GM23338 (cell line): Measurements from ENCODE around the gene SHROOM2. TPM values are rescaled to one million over a fixed set of nuclear protein-coding genes. Genes with fewer than 3 reads are reported as not detected.
A peak's percentile ranks its signal among the peaks of the same experiment; 100 is the strongest.

Source experiments
- ATAC-seq: fragments of 200-7000 bp; cut with Tn5 transposase; 3 replicates; pipeline ENCODE4 v1.9.1; 2020
- DNase-seq: peaks from one replicate; pipeline ENCODE4 v3.0.0-alpha.2; 2015; ENCODE audit warnings: low spot score
- H2AFZ ChIP-seq: fragments of 200-600 bp; sonication (generic); 2 replicates; pipeline ENCODE4 v1.8.0; 2016; ENCODE audit warnings: antibody characterized with exemption, mild to moderate bottlenecking, moderate library complexity
- H3F3A ChIP-seq: fragments of 200-600 bp; sonication (generic); replicated peaks from 2 replicates; pipeline ENCODE4 v1.8.0; 2017; ENCODE audit warnings: antibody characterized with exemption, mixed run types, low read depth
- H3K27ac ChIP-seq: fragments of 200-600 bp; sonication (generic); 2 replicates; pipeline ENCODE4 v1.6.1; 2016; ENCODE audit warnings: low read depth
- H3K27me3 ChIP-seq: fragments of 200-600 bp; sonication (generic); 2 replicates; pipeline ENCODE4 v1.8.0; 2016; ENCODE audit warnings: mild to moderate bottlenecking, mixed run types, moderate library complexity; ENCODE audit not compliant: insufficient read depth
- H3K36me3 ChIP-seq: fragments of 200-600 bp; sonication (generic); 2 replicates; pipeline ENCODE4 v1.8.0; 2016; ENCODE audit warnings: mild to moderate bottlenecking; ENCODE audit not compliant: insufficient read depth
- H3K4me1 ChIP-seq: fragments of 200-600 bp; sonication (generic); 2 replicates; pipeline ENCODE4 v1.8.0; 2016; ENCODE audit warnings: mild to moderate bottlenecking, moderate library complexity; ENCODE audit not compliant: insufficient read depth
- H3K4me2 ChIP-seq: fragments of 200-600 bp; sonication (generic); 2 replicates; pipeline ENCODE4 v1.7.1; 2017; ENCODE audit warnings: mixed run types
- H3K4me3 ChIP-seq: fragments of 200-600 bp; sonication (generic); 2 replicates; pipeline ENCODE4 v1.6.1; 2016; ENCODE audit warnings: mixed run types
- H3K79me2 ChIP-seq: fragments of 200-600 bp; sonication (generic); replicated peaks from 2 replicates; pipeline ENCODE4 v1.8.0; 2017; ENCODE audit warnings: mild to moderate bottlenecking; ENCODE audit not compliant: insufficient read depth
- H3K9me2 ChIP-seq: fragments of 200-600 bp; sonication (generic); 2 replicates; pipeline ENCODE4 v1.8.0; 2017; ENCODE audit not compliant: insufficient read depth
- H4K20me1 ChIP-seq: fragments of 200-600 bp; sonication (generic); replicated peaks from 2 replicates; pipeline ENCODE4 v1.8.0; 2017; ENCODE audit warnings: mild to moderate bottlenecking; ENCODE audit not compliant: insufficient read depth
- H3K27ac Mint-ChIP-seq: 2 replicates; pipeline ENCODE4 v1.8.0; 2020; ENCODE audit warnings: inconsistent platforms, mild to moderate bottlenecking, moderate library complexity, mixed read lengths
- H3K27me3 Mint-ChIP-seq: 3 replicates; pipeline ENCODE4 v1.8.0; 2022; ENCODE audit warnings: low read depth, mild to moderate bottlenecking, moderate library complexity, mixed read lengths, inconsistent platforms; ENCODE audit not compliant: insufficient read depth, poor library complexity
- H3K36me3 Mint-ChIP-seq: 3 replicates; pipeline ENCODE4 v1.8.0; 2021; ENCODE audit warnings: low read depth, mild to moderate bottlenecking, inconsistent platforms, moderate library complexity, mixed read lengths
- H3K4me1 Mint-ChIP-seq: 3 replicates; pipeline ENCODE4 v1.8.0; 2020; ENCODE audit warnings: mild to moderate bottlenecking, inconsistent platforms, mixed read lengths
- H3K4me3 Mint-ChIP-seq: 3 replicates; pipeline ENCODE4 v1.8.0; 2021; ENCODE audit warnings: moderate library complexity, mild to moderate bottlenecking, inconsistent platforms, mixed read lengths
- H3K9me3 Mint-ChIP-seq: 3 replicates; pipeline ENCODE4 v1.8.0; 2020; ENCODE audit warnings: moderate library complexity, mild to moderate bottlenecking, inconsistent platforms, mixed read lengths
- CREB1 ChIP-seq: fragments of 250-450 bp; sonication (Bioruptor Pico); IDR thresholded peaks from 2 replicates; pipeline ENCODE4 v1.5.0; 2020; ENCODE audit warnings: low read depth, mild to moderate bottlenecking, moderate library complexity
- polyA plus RNA-seq: library from polyadenylated mRNA; unstranded; fragments of >200 nt; fragmentation: Nextera tagmentation; extraction: Ambion mirVana; gene quantifications from 2 replicates; pipeline ENCODE4 v1.2.1, GENCODE V29; 2016
- total RNA-seq: library from RNA; depleted of rRNA; stranded (reverse); fragments of >200 nt; shearing (Covaris generic); gene quantifications from 2 replicates; pipeline ENCODE4 v1.2.3, GENCODE V29; 2014
- TF ChIP-seq, protein P1 (sequence below): fragments of 250-450 bp; sonication (Bioruptor Pico); IDR thresholded peaks from 2 replicates; pipeline ENCODE4 v1.5.0; 2020; ENCODE audit warnings: mild to moderate bottlenecking, moderate library complexity
- TF ChIP-seq, protein P2 (sequence below): IDR thresholded peaks from one replicate; pipeline ENCODE4 v1.6.1; 2018; ENCODE audit warnings: antibody characterized with exemption; ENCODE audit not compliant: unreplicated experiment

The SHROOM2 gene
- total and polyA plus RNA-seq, 2 experiments from 2014 or later, result 3.5 to 15.8 TPM

DNA sequence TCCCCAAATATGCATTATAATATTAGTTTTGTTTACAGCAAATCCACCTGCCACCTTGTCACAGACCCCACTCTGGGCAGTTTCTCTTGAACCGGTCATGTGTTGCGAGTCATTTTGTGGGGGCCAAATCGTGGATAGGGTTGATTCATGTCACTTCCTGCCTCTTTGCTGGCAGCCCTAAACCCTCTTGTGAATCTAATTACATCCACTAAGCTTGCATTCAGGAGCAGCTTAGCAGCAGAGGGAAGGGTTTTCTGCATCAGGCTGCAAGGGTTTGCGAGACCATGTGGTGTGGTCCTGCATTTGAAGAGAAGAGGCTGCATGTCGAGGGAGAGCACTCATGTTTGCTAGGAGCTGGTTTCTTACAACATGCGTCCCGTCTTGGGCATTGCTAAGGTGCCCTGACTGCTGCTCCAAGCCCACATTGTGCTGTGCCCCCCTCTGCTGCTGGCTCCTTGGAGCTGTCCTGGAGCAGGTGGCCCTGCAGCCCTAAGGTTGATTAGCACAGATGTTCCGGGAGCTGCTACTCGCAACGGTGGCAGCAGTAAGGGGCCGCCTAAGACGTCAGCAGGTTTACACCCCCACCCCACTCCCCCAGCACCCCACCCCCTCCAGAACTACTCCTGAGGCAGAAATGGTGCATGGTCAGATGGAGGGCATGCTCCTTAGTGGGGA is 92.1 kb downstream of the SHROOM2 start:
- H3K27me3 ChIP-seq, result no peaks in the 10 kb centered on the region
- H3K4me3 ChIP-seq, result no peak overlapping the region
- H3F3A ChIP-seq, result no peaks in the 10 kb centered on the region
- no peak overlapping the region for H3K4me2 ChIP-seq
- peak; percentile 31; the same call in 2 of the 3 replicates for ATAC-seq
- TF ChIP-seq CREB1 (CRISPR knock-in tag), result no peak
- TF ChIP-seq, protein P1, sequence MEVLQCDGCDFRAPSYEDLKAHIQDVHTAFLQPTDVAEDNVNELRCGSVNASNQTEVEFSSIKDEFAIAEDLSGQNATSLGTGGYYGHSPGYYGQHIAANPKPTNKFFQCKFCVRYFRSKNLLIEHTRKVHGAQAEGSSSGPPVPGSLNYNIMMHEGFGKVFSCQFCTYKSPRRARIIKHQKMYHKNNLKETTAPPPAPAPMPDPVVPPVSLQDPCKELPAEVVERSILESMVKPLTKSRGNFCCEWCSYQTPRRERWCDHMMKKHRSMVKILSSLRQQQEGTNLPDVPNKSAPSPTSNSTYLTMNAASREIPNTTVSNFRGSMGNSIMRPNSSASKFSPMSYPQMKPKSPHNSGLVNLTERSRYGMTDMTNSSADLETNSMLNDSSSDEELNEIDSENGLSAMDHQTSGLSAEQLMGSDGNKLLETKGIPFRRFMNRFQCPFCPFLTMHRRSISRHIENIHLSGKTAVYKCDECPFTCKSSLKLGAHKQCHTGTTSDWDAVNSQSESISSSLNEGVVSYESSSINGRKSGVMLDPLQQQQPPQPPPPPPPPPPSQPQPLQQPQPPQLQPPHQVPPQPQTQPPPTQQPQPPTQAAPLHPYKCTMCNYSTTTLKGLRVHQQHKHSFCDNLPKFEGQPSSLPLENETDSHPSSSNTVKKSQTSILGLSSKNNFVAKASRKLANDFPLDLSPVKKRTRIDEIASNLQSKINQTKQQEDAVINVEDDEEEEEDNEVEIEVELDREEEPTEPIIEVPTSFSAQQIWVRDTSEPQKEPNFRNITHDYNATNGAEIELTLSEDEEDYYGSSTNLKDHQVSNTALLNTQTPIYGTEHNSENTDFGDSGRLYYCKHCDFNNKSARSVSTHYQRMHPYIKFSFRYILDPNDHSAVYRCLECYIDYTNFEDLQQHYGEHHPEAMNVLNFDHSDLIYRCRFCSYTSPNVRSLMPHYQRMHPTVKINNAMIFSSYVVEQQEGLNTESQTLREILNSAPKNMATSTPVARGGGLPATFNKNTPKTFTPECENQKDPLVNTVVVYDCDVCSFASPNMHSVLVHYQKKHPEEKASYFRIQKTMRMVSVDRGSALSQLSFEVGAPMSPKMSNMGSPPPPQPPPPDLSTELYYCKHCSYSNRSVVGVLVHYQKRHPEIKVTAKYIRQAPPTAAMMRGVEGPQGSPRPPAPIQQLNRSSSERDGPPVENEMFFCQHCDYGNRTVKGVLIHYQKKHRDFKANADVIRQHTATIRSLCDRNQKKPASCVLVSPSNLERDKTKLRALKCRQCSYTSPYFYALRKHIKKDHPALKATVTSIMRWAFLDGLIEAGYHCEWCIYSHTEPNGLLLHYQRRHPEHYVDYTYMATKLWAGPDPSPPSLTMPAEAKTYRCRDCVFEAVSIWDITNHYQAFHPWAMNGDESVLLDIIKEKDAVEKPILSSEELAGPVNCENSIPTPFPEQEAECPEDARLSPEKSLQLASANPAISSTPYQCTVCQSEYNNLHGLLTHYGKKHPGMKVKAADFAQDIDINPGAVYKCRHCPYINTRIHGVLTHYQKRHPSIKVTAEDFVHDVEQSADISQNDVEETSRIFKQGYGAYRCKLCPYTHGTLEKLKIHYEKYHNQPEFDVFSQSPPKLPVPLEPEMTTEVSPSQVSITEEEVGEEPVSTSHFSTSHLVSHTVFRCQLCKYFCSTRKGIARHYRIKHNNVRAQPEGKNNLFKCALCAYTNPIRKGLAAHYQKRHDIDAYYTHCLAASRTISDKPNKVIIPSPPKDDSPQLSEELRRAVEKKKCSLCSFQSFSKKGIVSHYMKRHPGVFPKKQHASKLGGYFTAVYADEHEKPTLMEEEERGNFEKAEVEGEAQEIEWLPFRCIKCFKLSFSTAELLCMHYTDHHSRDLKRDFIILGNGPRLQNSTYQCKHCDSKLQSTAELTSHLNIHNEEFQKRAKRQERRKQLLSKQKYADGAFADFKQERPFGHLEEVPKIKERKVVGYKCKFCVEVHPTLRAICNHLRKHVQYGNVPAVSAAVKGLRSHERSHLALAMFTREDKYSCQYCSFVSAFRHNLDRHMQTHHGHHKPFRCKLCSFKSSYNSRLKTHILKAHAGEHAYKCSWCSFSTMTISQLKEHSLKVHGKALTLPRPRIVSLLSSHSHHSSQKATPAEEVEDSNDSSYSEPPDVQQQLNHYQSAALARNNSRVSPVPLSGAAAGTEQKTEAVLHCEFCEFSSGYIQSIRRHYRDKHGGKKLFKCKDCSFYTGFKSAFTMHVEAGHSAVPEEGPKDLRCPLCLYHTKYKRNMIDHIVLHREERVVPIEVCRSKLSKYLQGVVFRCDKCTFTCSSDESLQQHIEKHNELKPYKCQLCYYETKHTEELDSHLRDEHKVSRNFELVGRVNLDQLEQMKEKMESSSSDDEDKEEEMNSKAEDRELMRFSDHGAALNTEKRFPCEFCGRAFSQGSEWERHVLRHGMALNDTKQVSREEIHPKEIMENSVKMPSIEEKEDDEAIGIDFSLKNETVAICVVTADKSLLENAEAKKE (CRISPR knock-in tag), result no peak
- TF ChIP-seq, protein P2, sequence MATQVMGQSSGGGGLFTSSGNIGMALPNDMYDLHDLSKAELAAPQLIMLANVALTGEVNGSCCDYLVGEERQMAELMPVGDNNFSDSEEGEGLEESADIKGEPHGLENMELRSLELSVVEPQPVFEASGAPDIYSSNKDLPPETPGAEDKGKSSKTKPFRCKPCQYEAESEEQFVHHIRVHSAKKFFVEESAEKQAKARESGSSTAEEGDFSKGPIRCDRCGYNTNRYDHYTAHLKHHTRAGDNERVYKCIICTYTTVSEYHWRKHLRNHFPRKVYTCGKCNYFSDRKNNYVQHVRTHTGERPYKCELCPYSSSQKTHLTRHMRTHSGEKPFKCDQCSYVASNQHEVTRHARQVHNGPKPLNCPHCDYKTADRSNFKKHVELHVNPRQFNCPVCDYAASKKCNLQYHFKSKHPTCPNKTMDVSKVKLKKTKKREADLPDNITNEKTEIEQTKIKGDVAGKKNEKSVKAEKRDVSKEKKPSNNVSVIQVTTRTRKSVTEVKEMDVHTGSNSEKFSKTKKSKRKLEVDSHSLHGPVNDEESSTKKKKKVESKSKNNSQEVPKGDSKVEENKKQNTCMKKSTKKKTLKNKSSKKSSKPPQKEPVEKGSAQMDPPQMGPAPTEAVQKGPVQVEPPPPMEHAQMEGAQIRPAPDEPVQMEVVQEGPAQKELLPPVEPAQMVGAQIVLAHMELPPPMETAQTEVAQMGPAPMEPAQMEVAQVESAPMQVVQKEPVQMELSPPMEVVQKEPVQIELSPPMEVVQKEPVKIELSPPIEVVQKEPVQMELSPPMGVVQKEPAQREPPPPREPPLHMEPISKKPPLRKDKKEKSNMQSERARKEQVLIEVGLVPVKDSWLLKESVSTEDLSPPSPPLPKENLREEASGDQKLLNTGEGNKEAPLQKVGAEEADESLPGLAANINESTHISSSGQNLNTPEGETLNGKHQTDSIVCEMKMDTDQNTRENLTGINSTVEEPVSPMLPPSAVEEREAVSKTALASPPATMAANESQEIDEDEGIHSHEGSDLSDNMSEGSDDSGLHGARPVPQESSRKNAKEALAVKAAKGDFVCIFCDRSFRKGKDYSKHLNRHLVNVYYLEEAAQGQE, result no peak
- Mint-ChIP-seq H3K27me3 (peaks cover 3% of the 10 kb centered on the region), H3K4me3 (no peak overlapping the region), H3K27ac (no peak overlapping the region), H3K36me3 (peaks cover 7% of the 10 kb centered on the region; the same call in 2 of the 3 replicates), H3K9me3 (no peaks in the 10 kb centered on the region), H3K4me1 (peaks cover 18% of the 10 kb centered on the region)
- H3K4me1 ChIP-seq, result no peaks in the 10 kb centered on the region
- H3K36me3 ChIP-seq, result no peaks in the 10 kb centered on the region
- no peaks in the 10 kb centered on the region for H3K9me2 ChIP-seq
- peak; percentile 17 for DNase-seq
- H4K20me1 ChIP-seq, result no peaks in the 10 kb centered on the region
- H3K79me2 ChIP-seq, result no peaks in the 10 kb centered on the region
- no peak overlapping the region for H2AFZ ChIP-seq
- no peak overlapping the region for H3K27ac ChIP-seq
